Measurements from ENCODE around the gene PHEX.

The PHEX gene

GRCh38 chrX:22037225-22037624, 5.1 kb downstream of the PHEX start:
- DNase-seq (ENCODE audit: low read depth): no peak
- TF ChIP-seq CTCF (IDR thresholded peaks at IDR 0.05; ENCODE audit: control insufficient read depth, extremely low read depth, insufficient read depth): no peak
- H3K4me3 ChIP-seq (ENCODE audit: low read depth, low read length): no peak overlapping the region

GRCh38 chrX:22037911-22038537, 5.9 kb downstream of the PHEX start:
- no peak overlapping the region for H3K4me3 ChIP-seq (ENCODE audit: low read depth, low read length)
- no peak for TF ChIP-seq CTCF (IDR thresholded peaks at IDR 0.05; ENCODE audit: control insufficient read depth, extremely low read depth, insufficient read depth)

GRCh38 chrX:22039541-22039940, 7.4 kb downstream of the PHEX start:
- no peak for DNase-seq (ENCODE audit: low read depth)
- H3K4me3 ChIP-seq (ENCODE audit: low read depth, low read length): no peak overlapping the region
- TF ChIP-seq CTCF (IDR thresholded peaks at IDR 0.05; ENCODE audit: control insufficient read depth, extremely low read depth, insufficient read depth): no peak

More at GRCh38 chrX:22037911-22038537, 5.9 kb downstream of the PHEX start:
- DNase-seq (ENCODE audit: low read depth): no peak

GRCh38 chrX:22040184-22040583, 8.1 kb downstream of the PHEX start:
- H3K4me3 ChIP-seq (ENCODE audit: low read depth, low read length): no peak overlapping the region
- no peak for DNase-seq (ENCODE audit: low read depth)
- TF ChIP-seq CTCF (IDR thresholded peaks at IDR 0.05; ENCODE audit: control insufficient read depth, extremely low read depth, insufficient read depth): no peak

GRCh38 chrX:22041907-22042530, 9.9 kb downstream of the PHEX start:
- TF ChIP-seq CTCF (IDR thresholded peaks at IDR 0.05; ENCODE audit: control insufficient read depth, extremely low read depth, insufficient read depth): no peak
- H3K4me3 ChIP-seq (ENCODE audit: low read depth, low read length): no peak overlapping the region
- DNase-seq (ENCODE audit: low read depth): no peak

GRCh38 chrX:22043872-22044271, 11.7 kb downstream of the PHEX start:
- no peak for TF ChIP-seq CTCF (IDR thresholded peaks at IDR 0.05; ENCODE audit: control insufficient read depth, extremely low read depth, insufficient read depth)
- H3K4me3 ChIP-seq (ENCODE audit: low read depth, low read length): no peak overlapping the region

GRCh38 chrX:22047468-22047867, 15.3 kb downstream of the PHEX start:
- TF ChIP-seq CTCF (IDR thresholded peaks at IDR 0.05; ENCODE audit: control insufficient read depth, extremely low read depth, insufficient read depth): no peak
- DNase-seq (ENCODE audit: low read depth): no peak

More at GRCh38 chrX:22043872-22044271, 11.7 kb downstream of the PHEX start:
- DNase-seq (ENCODE audit: low read depth): no peak

More at GRCh38 chrX:22047468-22047867, 15.3 kb downstream of the PHEX start:
- H3K4me3 ChIP-seq (ENCODE audit: low read depth, low read length): no peak overlapping the region

All from LNCaP clone FGC (cell line).